Neural crest cell (in vitro differentiated cells): ENCODE data around the gene FHIT. TPM values are rescaled to one million over a fixed set of nuclear protein-coding genes. Genes with fewer than 3 reads are reported as not detected.

ENCODE experiments used
- DNase-seq: peaks from one replicate; pipeline ENCODE4 v3.0.0; 2021; ENCODE audit warnings: low read depth, mixed read lengths, low spot score
- H3K27ac Mint-ChIP-seq: one replicate; pipeline ENCODE4 v1.8.0; 2021; ENCODE audit warnings: mild to moderate bottlenecking, mixed read lengths; ENCODE audit not compliant: unreplicated experiment
- H3K27me3 Mint-ChIP-seq: 2 replicates; pipeline ENCODE4 v1.8.0; 2021; ENCODE audit warnings: low read depth, mild to moderate bottlenecking, mixed read lengths
- H3K36me3 Mint-ChIP-seq: 2 replicates; pipeline ENCODE4 v1.8.0; 2021; ENCODE audit warnings: low read depth, mild to moderate bottlenecking, mixed read lengths
- H3K4me1 Mint-ChIP-seq: 2 replicates; pipeline ENCODE4 v1.8.0; 2021; ENCODE audit warnings: mixed read lengths
- H3K4me3 Mint-ChIP-seq: one replicate; pipeline ENCODE4 v1.8.0; 2021; ENCODE audit warnings: mild to moderate bottlenecking, mixed read lengths
- H3K9me3 Mint-ChIP-seq: 2 replicates; pipeline ENCODE4 v1.8.0; 2021; ENCODE audit warnings: mixed read lengths
- CTCF ChIP-seq: fragments of 200-600 bp; sonication (generic); conservative IDR thresholded peaks from 2 replicates; pipeline ENCODE4 v1.5.0; 2021; ENCODE audit warnings: antibody characterized with exemption, mild to moderate bottlenecking
- total RNA-seq: library from RNA; stranded (reverse); gene quantifications from 2 replicates; pipeline ENCODE4 v1.2.1, GENCODE V29; 2021

The FHIT gene
- total RNA-seq, 1 donor from 2014 or later, result 5.2 TPM

DNA sequence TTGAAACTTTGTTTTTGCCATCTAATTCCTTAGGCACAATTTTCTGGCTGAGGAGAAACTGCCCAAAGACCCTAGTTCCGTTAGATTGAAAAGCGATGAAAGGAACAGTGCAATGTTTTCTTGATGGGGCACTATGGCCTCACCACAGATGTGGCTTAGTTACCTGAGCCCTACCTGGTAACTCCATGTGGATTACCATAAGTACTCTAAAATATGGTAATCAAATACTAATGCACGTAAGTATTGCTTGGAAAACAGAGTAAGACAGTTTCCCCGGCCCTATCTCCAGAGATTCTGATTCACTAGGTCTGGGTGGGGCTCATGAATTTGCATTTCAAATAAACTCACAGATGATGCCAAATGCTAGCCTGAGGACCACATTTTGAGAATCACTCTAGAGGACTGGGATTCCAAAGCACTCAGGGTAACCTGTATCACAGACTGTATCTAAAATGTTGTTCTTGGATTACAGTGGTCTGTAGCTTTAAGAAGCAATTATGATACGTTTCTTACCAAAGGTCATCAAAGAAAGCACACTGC is 806.3 kb downstream of the FHIT start:
- Mint-ChIP-seq H3K4me3 (no peak overlapping the region), H3K27me3 (no peaks in the 10 kb centered on the region), H3K9me3 (no peaks in the 10 kb centered on the region), H3K4me1 (no peaks in the 10 kb centered on the region), H3K36me3 (no peaks in the 10 kb centered on the region), H3K27ac (no peak overlapping the region)
- no peak for TF ChIP-seq CTCF
- no peak for DNase-seq

GRCh38 chr3:60440869-60441268 is 810.4 kb downstream of the FHIT start:
- Mint-ChIP-seq H3K4me1 (no peaks in the 10 kb centered on the region), H3K27me3 (no peaks in the 10 kb centered on the region), H3K27ac (no peak overlapping the region), H3K36me3 (no peaks in the 10 kb centered on the region), H3K4me3 (no peak overlapping the region), H3K9me3 (no peaks in the 10 kb centered on the region)
- no peak for TF ChIP-seq CTCF
- no peak for DNase-seq

- H3K4me1 Mint-ChIP-seq, result no peaks in the 10 kb centered on the region
- no peak for DNase-seq
- no peak for TF ChIP-seq CTCF
- no peaks in the 10 kb centered on the region for H3K36me3 Mint-ChIP-seq
- no peak overlapping the region for H3K27ac Mint-ChIP-seq
- no peaks in the 10 kb centered on the region for H3K9me3 Mint-ChIP-seq
- H3K27me3 Mint-ChIP-seq, result no peaks in the 10 kb centered on the region
- H3K4me3 Mint-ChIP-seq, result no peak overlapping the region
Measured at GRCh38 chr3:60435941-60436650, 815.2 kb downstream of the FHIT start.

GRCh38 chr3:60434950-60435349 is 816.3 kb downstream of the FHIT start:
- H3K4me3 Mint-ChIP-seq, result no peak overlapping the region
- DNase-seq, result no peak
- no peaks in the 10 kb centered on the region for H3K36me3 Mint-ChIP-seq
- H3K27me3 Mint-ChIP-seq, result no peaks in the 10 kb centered on the region
- TF ChIP-seq CTCF, result no peak
- no peaks in the 10 kb centered on the region for H3K4me1 Mint-ChIP-seq
- H3K27ac Mint-ChIP-seq, result no peak overlapping the region
- no peaks in the 10 kb centered on the region for H3K9me3 Mint-ChIP-seq

DNA sequence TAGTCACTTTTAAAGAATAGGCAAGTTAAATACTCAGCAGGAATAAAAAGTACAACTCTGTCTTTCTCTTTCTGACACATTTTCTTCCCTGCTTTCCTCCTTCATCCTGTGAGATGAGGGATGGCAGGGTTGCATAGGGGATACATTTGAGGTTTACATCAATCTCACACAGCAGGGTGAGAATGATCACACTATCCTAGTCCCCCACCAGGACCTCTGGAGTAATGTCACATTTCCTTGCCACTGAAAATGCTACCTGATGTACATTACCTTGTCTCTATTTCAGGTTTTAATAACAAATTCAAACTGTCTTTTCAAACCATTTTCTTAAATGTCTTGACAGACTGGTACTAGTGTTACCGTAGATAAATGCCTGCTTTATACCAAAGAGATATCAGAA is 816.9 kb downstream of the FHIT start:
- Mint-ChIP-seq H3K4me3 (no peak overlapping the region), H3K4me1 (no peaks in the 10 kb centered on the region), H3K27me3 (no peaks in the 10 kb centered on the region), H3K36me3 (no peaks in the 10 kb centered on the region), H3K9me3 (no peaks in the 10 kb centered on the region), H3K27ac (no peak overlapping the region)
- TF ChIP-seq CTCF, result no peak
- DNase-seq, result no peak
